ENCODE results near the gene LRMDA. TPM values are rescaled to one million over a fixed set of nuclear protein-coding genes. Genes with fewer than 3 reads are reported as not detected.

Gene LRMDA
- total and polyA plus RNA-seq, 4 donors, result 12.1 to 40.8 (median 21.6) TPM

DNA sequence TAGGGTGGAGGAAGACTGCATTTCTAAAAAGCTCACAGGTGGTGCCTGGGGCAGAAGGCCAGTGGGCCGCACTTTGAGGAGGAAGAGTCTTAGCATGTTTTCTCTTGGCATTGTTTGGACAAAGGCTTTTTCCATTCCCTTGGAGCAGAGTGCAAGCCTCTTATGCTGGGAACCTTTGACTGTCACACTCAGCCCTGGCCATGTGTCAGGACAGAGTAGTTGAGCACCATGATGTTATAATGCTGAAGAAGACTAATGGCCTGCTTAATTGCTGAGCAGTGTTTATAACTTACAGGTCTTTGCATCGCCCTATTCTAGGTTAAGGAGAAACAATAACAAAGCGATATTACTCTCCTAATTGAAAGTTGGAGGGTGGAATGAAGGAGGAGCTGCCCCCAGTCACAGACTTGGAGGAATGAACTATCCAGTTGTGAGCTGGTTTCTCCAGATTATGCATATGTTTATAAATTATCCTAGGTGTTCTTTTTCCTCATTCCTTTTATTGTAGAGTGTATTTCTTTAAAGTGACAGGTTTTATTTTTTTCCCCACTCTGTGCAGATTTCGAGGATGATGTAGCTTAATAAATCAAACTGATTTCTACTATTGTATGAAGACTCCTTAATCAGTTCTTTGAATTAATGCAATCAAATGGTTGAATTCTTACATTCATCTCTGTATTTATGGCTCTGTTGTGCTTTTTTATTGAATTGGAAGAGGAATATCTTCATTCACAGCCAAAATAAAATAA is 767.0 kb downstream of the LRMDA start:
- Histone ChIP-seq H3K36me3 (ENCODE audit: control insufficient read depth in 4 of 4, insufficient read depth in 4 of 4, low read length in 4 of 4) (no peaks in the 10 kb centered on the region), H3K4me1 (ENCODE audit: control insufficient read depth in 5 of 5, insufficient read depth in 5 of 5, low read length in 5 of 5) (peaks cover 0 to 29% (median 8%) of the 10 kb centered on the region in 5 donors), H3K4me3 (no peak overlapping the region), H3K9me3 (ENCODE audit: control insufficient read depth in 4 of 4, insufficient read depth in 3 of 4, low read length in 3 of 4) (no peaks in the 10 kb centered on the region), H3K27me3 (ENCODE audit: control insufficient read depth in 3 of 3, insufficient read depth in 3 of 3, low read length in 2 of 3) (no peaks in the 10 kb centered on the region), H3K27ac (ENCODE audit: low read depth in 1 of 2, low read length in 1 of 2) (no peak overlapping the region), H3K9ac (ENCODE audit: insufficient read depth in 1 of 2, low read length in 2 of 2) (no peak overlapping the region)
- ATAC-seq (ENCODE audit: insufficient read depth, low FRiP score) (no peak), DNase-seq (no peak)
- no peak for TF ChIP-seq CTCF (IDR thresholded peaks at IDR 0.05; ENCODE audit: control extremely low read depth, extremely low read depth)
- 93 to 96% methylated on average over 4 of the region's 4 CpGs for WGBS, 2 donors

GRCh38 chr10:76201962-76202361 is 770.5 kb downstream of the LRMDA start:
- no peaks in the 10 kb centered on the region for H3K4me1 ChIP-seq (ENCODE audit: control insufficient read depth in 5 of 5, insufficient read depth in 5 of 5, low read length in 5 of 5)
- H3K36me3 ChIP-seq (ENCODE audit: control insufficient read depth in 4 of 4, insufficient read depth in 4 of 4, low read length in 4 of 4), result no peaks in the 10 kb centered on the region
- no peak overlapping the region for H3K4me3 ChIP-seq
- TF ChIP-seq CTCF (IDR thresholded peaks at IDR 0.05; ENCODE audit: control extremely low read depth, extremely low read depth), result no peak
- ATAC-seq (ENCODE audit: insufficient read depth, low FRiP score), result no peak
- WGBS, 2 donors, result 91 to 93% methylated on average over 4 of the region's 4 CpGs
- no peaks in the 10 kb centered on the region for H3K27me3 ChIP-seq (ENCODE audit: control insufficient read depth in 3 of 3, insufficient read depth in 3 of 3, low read length in 2 of 3)
- no peak overlapping the region for H3K9ac ChIP-seq (ENCODE audit: insufficient read depth in 1 of 2, low read length in 2 of 2)
- DNase-seq, result no peak
- H3K27ac ChIP-seq (ENCODE audit: low read depth in 1 of 2, low read length in 1 of 2), result no peak overlapping the region
- H3K9me3 ChIP-seq (ENCODE audit: control insufficient read depth in 4 of 4, insufficient read depth in 3 of 4, low read length in 3 of 4), result no peaks in the 10 kb centered on the region

GRCh38 chr10:76202777-76203176 is 771.4 kb downstream of the LRMDA start:
- 100% methylated on average over 1 of the region's 1 CpG for WGBS, 2 donors
- H3K4me3 ChIP-seq, result no peak overlapping the region
- no peak for TF ChIP-seq CTCF (IDR thresholded peaks at IDR 0.05; ENCODE audit: control extremely low read depth, extremely low read depth)
- H3K27me3 ChIP-seq (ENCODE audit: control insufficient read depth in 3 of 3, insufficient read depth in 3 of 3, low read length in 2 of 3), result no peaks in the 10 kb centered on the region
- H3K27ac ChIP-seq (ENCODE audit: low read depth in 1 of 2, low read length in 1 of 2), result no peak overlapping the region
- H3K9me3 ChIP-seq (ENCODE audit: control insufficient read depth in 4 of 4, insufficient read depth in 3 of 4, low read length in 3 of 4), result no peaks in the 10 kb centered on the region
- DNase-seq, result no peak
- ATAC-seq (ENCODE audit: insufficient read depth, low FRiP score), result no peak
- no peaks in the 10 kb centered on the region for H3K4me1 ChIP-seq (ENCODE audit: control insufficient read depth in 5 of 5, insufficient read depth in 5 of 5, low read length in 5 of 5)
- H3K36me3 ChIP-seq (ENCODE audit: control insufficient read depth in 4 of 4, insufficient read depth in 4 of 4, low read length in 4 of 4), result no peaks in the 10 kb centered on the region
- no peak overlapping the region for H3K9ac ChIP-seq (ENCODE audit: insufficient read depth in 1 of 2, low read length in 2 of 2)

DNA sequence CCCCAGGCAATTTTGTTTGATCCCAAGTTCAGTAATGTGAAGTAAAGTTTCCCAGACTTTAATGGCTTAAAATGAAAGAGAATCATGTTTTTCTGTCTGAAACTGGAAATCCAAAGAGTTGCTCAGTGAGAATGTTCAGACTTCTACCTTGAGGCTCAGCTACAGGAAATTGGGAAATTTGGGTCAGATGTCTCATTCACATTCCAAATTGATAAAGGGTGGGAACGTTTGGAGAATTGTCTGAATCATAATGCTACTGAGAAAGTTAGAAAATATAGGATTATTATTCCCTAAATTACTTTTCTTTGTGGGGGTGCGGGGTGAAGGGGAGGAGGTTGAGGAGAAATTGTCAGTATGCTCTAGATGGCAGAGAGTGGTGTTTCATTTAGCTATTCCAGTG is 773.9 kb downstream of the LRMDA start:
- Histone ChIP-seq H3K27me3 (ENCODE audit: control insufficient read depth in 3 of 3, insufficient read depth in 3 of 3, low read length in 2 of 3) (no peaks in the 10 kb centered on the region), H3K4me1 (ENCODE audit: control insufficient read depth in 5 of 5, insufficient read depth in 5 of 5, low read length in 5 of 5) (no peaks in the 10 kb centered on the region), H3K36me3 (ENCODE audit: control insufficient read depth in 4 of 4, insufficient read depth in 4 of 4, low read length in 4 of 4) (no peaks in the 10 kb centered on the region), H3K9me3 (ENCODE audit: control insufficient read depth in 4 of 4, insufficient read depth in 3 of 4, low read length in 3 of 4) (no peaks in the 10 kb centered on the region), H3K4me3 (no peak overlapping the region), H3K9ac (ENCODE audit: insufficient read depth in 1 of 2, low read length in 2 of 2) (no peak overlapping the region), H3K27ac (ENCODE audit: low read depth in 1 of 2, low read length in 1 of 2) (no peak overlapping the region)
- ATAC-seq (ENCODE audit: insufficient read depth, low FRiP score) (no peak), DNase-seq (no peak)
- TF ChIP-seq CTCF (IDR thresholded peaks at IDR 0.05; ENCODE audit: control extremely low read depth, extremely low read depth), result no peak
- 75 to 77% methylated on average over 2 of the region's 2 CpGs for WGBS, 2 donors

Data from lung (tissue), 12 donors.